SK-N-SH treated with all-trans-retinoic acid at 6 μM for 48 hours (cell line): Measurements from ENCODE around the gene TLE4.

ENCODE experiments used
- ARNTL ChIP-seq: fragments of 450-650 bp; formaldehyde crosslinking; IDR thresholded peaks from 2 replicates; pipeline ENCODE4 v1.5.0; 2020; ENCODE audit warnings: low read depth, mild to moderate bottlenecking, moderate library complexity, borderline replicate concordance
- ESRRG ChIP-seq: fragments of 250-450 bp; sonication (Bioruptor Pico); IDR thresholded peaks from 2 replicates; pipeline ENCODE4 v1.6.1; 2021; ENCODE audit warnings: mild to moderate bottlenecking
- ZC3H10 ChIP-seq: fragments of 250-450 bp; sonication (Bioruptor Pico); IDR thresholded peaks from 2 replicates; pipeline ENCODE4 v1.5.1; 2021; ENCODE audit warnings: mild to moderate bottlenecking, moderate library complexity
- TF ChIP-seq, protein P1 (sequence below): fragments of 250-450 bp; sonication (Bioruptor Pico); IDR thresholded peaks from 2 replicates; pipeline ENCODE4 v1.5.1; 2020; ENCODE audit warnings: low read depth, mild to moderate bottlenecking, moderate library complexity

DNA sequence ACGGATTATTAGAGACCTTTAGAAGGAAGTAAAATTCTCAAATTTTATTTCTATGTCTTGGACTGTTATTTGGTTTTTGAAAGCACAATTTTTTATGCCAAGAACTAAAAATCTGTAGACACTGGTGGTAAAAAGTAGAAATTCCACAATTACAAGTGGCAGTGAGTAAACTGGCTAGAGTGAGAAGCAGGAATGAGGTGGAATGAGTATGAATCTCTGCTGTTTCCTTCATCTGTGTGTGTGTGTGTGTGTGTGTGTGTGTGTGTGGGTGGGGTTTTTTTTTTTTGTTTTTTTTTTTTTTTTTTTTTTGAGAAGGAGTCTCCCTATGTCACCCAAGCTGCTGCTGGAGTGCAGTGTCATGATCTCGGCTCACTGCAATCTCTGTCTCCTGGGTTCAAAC is 94.2 kb downstream of the TLE4 start:
- TF ChIP-seq ARNTL (CRISPR knock-in tag) (no peak), ZC3H10 (CRISPR knock-in tag) (no peak), ESRRG (CRISPR knock-in tag) (no peak)
- TF ChIP-seq, protein P1, sequence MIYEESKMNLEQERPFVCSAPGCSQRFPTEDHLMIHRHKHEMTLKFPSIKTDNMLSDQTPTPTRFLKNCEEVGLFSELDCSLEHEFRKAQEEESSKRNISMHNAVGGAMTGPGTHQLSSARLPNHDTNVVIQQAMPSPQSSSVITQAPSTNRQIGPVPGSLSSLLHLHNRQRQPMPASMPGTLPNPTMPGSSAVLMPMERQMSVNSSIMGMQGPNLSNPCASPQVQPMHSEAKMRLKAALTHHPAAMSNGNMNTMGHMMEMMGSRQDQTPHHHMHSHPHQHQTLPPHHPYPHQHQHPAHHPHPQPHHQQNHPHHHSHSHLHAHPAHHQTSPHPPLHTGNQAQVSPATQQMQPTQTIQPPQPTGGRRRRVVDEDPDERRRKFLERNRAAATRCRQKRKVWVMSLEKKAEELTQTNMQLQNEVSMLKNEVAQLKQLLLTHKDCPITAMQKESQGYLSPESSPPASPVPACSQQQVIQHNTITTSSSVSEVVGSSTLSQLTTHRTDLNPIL (CRISPR knock-in tag): no peak
